Adrenal gland (tissue), 12 donors: ENCODE measurements around the gene FASN. TPM values are rescaled to one million over a fixed set of nuclear protein-coding genes. Genes with fewer than 3 reads are reported as not detected.

Experiments
- DNase-seq, 7 donors: peaks; one replicate each; pipeline ENCODE4 v3.0.0-alpha.2; 2019 to 2020
- H3K27ac ChIP-seq, 5 donors: fragments of 200-600 bp; sonication (generic) in 4 of 5; 1 replicate in 3 of 5; 2 replicates in 2 of 5; pipeline versions ENCODE4 v1.5.1 to v1.8.0; 2016 to 2020; ENCODE audit warnings: mild to moderate bottlenecking in 1 of 5
- H3K27me3 ChIP-seq: fragments of 200-600 bp; 2 replicates; pipeline ENCODE4 v1.8.0; 2021
- H3K36me3 ChIP-seq, 2 donors: fragments of 200-600 bp; replicated peaks in 1 of 2; 1 replicate in 1 of 2; 2 replicates in 1 of 2; pipeline versions ENCODE4 v1.5.1 to v1.8.0; 2018 to 2022
- H3K4me1 ChIP-seq, 2 donors: fragments of 200-600 bp; replicated peaks in 1 of 2; 1 replicate in 1 of 2; 2 replicates in 1 of 2; pipeline versions ENCODE4 v1.5.1 to v1.8.0; 2018 to 2021
- H3K4me3 ChIP-seq, 4 donors: fragments of 200-600 bp; sonication (generic) in 3 of 4; one replicate each; pipeline ENCODE4 v1.5.1; 2016 to 2018
- H3K9me3 ChIP-seq, 3 donors: fragments of 200-600 bp; sonication (generic) in 1 of 3; replicated peaks in 1 of 3; 1 replicate in 2 of 3; 2 replicates in 1 of 3; pipeline versions ENCODE4 v1.5.1 to v1.8.0; 2016 to 2021
- CTCF ChIP-seq, 6 experiments: fragments of 450-650 bp in 4 of 6; fragments of 200-600 bp in 2 of 6; sonication (generic) in 1 of 6; IDR thresholded peaks; 1 replicate in 5 of 6; 2 replicates in 1 of 6; pipeline versions ENCODE4 v1.5.1 to v1.8.0; 2016 to 2021; ENCODE audit warnings: antibody characterized with exemption in 6 of 6, mild to moderate bottlenecking in 2 of 6, moderate library complexity in 1 of 6
- POLR2A ChIP-seq, 2 donors: fragments of 450-650 bp; IDR thresholded peaks; one replicate each; pipeline ENCODE4 v1.6.1; 2017; ENCODE audit warnings: antibody characterized with exemption in 2 of 2, mild to moderate bottlenecking in 2 of 2, moderate library complexity in 1 of 2
- WGBS, 4 donors: extraction: QIAGEN DNeasy Blood & Tissue Kit in 2 of 4; methylation state at CpG; one replicate each; pipeline versions ENCODE4 v1.1.5 to v1.1.7; 2013 to 2017; 5-methylcytosine and 5-hydroxymethylcytosine counted together
- intact Hi-C, 2 donors: fragments of 100-400 bp; cut with DNase I; formaldehyde crosslinking; loops; one replicate each; pipeline versions ENCODE4 v1.14.1 to v1.15.0; 2022 to 2023
- polyA plus RNA-seq, 3 donors: library from polyadenylated mRNA; stranded (reverse); fragments of 200-250 nt in 2 of 3; fragments of 350-450 nt in 1 of 3; fragmentation: Illumina TruSeq in 1 of 3; extraction: RNeasy Lipid Tissue Mini Kit (QIAGEN cat#74804) in 1 of 3; gene quantifications; one replicate each; pipeline ENCODE4 v1.2.3, GENCODE V29; 2013 to 2014
- total RNA-seq, 9 donors: library from RNA; depleted of rRNA in 4 of 9; stranded (reverse); fragments of >200 nt in 4 of 9; fragments of 120-200 nt in 1 of 9; fragmentation: NEBNext Ultra II Directional in 1 of 9; extraction: Animal tissue kit (Norgen Biotek cat#: 25700) in 1 of 9; gene quantifications; one replicate each; pipeline versions ENCODE4 v1.1.0 to v1.2.4, GENCODE V29; 2013 to 2023
- donor health status: healthy with polysubstance abuse.
- donor health status: Bipolar disorder and iron deficiency.
- donor health status: DM: yes; HTN: yes; CAD: no.
- donor health status: DM: no; HTN: no; CAD: no.
- donor health status: DM: no; HTN: no; CAD: no.
- donor health status: DM: yes; HTN: yes; CAD: no.

Gene FASN
- total and polyA plus RNA-seq, 12 donors = 18.9 to 276 (median 79.7) TPM

- H3K36me3 ChIP-seq = no peaks in the 10 kb centered on the region
- TF ChIP-seq POLR2A (IDR thresholded peaks at IDR 0.05) (no peak), CTCF (IDR thresholded peaks at IDR 0.05) (no peak)
- H3K27ac ChIP-seq = no peak overlapping the region
- DNase-seq = no peak
- no peaks in the 10 kb centered on the region for H3K27me3 ChIP-seq
- H3K4me3 ChIP-seq = no peak overlapping the region
- no peaks in the 10 kb centered on the region for H3K9me3 ChIP-seq
- WGBS, 4 donors = 90 to 98% (median 97%) methylated on average over 4 of the region's 4 CpGs
- intact Hi-C loops = no loop called here
- peaks cover 4 to 5% of the 10 kb centered on the region in 2 donors for H3K4me1 ChIP-seq
These were observed 31.1 kb upstream of the FASN start for GRCh38 chr17:82129095-82129494.

GRCh38 chr17:82128287-82128686 is 30.3 kb upstream of the FASN start:
- intact Hi-C loops = no loop called here
- no peaks in the 10 kb centered on the region for H3K27me3 ChIP-seq
- H3K27ac ChIP-seq = no peak overlapping the region
- no peak for TF ChIP-seq CTCF (IDR thresholded peaks at IDR 0.05)
- TF ChIP-seq POLR2A (IDR thresholded peaks at IDR 0.05) = no peak
- DNase-seq = no peak
- H3K9me3 ChIP-seq = no peaks in the 10 kb centered on the region
- no peak overlapping the region for H3K4me3 ChIP-seq
- no peaks in the 10 kb centered on the region for H3K36me3 ChIP-seq
- WGBS, 4 donors = 85 to 93% (median 90%) methylated on average over 9 to 15 of the region's 15 CpGs
- peaks cover 4 to 5% of the 10 kb centered on the region in 2 donors for H3K4me1 ChIP-seq

GRCh38 chr17:82127704-82128103 is 29.7 kb upstream of the FASN start:
- H3K27ac ChIP-seq = no peak overlapping the region
- 90 to 97% (median 94%) methylated on average over 4 to 9 of the region's 9 CpGs for WGBS, 4 donors
- intact Hi-C loops = no loop called here

GRCh38 chr17:82127315-82127595 is 29.2 kb upstream of the FASN start:
- Histone ChIP-seq H3K9me3 (no peaks in the 10 kb centered on the region), H3K4me3 (no peak overlapping the region), H3K36me3 (no peaks in the 10 kb centered on the region), H3K27ac (no peak overlapping the region), H3K4me1 (peaks cover 2 to 5% of the 10 kb centered on the region in 2 donors), H3K27me3 (no peaks in the 10 kb centered on the region)
- intact Hi-C loops = no loop called here
- 81 to 100% (median 85%) methylated on average over 1 to 11 of the region's 11 CpGs for WGBS, 4 donors
- DNase-seq = no peak
- TF ChIP-seq CTCF (IDR thresholded peaks at IDR 0.05) = no peak
- TF ChIP-seq POLR2A (IDR thresholded peaks at IDR 0.05) = no peak

More at GRCh38 chr17:82127704-82128103, 29.7 kb upstream of the FASN start:
- Histone ChIP-seq H3K4me3 (no peak overlapping the region), H3K27me3 (no peaks in the 10 kb centered on the region), H3K4me1 (peaks cover 4 to 5% of the 10 kb centered on the region in 2 donors), H3K9me3 (no peaks in the 10 kb centered on the region), H3K36me3 (no peaks in the 10 kb centered on the region)
- DNase-seq = no peak
- no peak for TF ChIP-seq CTCF (IDR thresholded peaks at IDR 0.05)
- TF ChIP-seq POLR2A (IDR thresholded peaks at IDR 0.05) = no peak
